ENCODE data around the gene DDC. TPM values are rescaled to one million over a fixed set of nuclear protein-coding genes. Genes with fewer than 3 reads are reported as not detected.

The DDC gene
- total and polyA plus RNA-seq, 4 donors, result 0.23 to 3.1 (median 1.6) TPM

- peaks cover 0 to 16% (median 4%) of the 10 kb centered on the region in 5 donors for H3K4me1 ChIP-seq (ENCODE audit: control insufficient read depth in 5 of 5, insufficient read depth in 5 of 5, low read length in 5 of 5)
- no peak overlapping the region for H3K9ac ChIP-seq (ENCODE audit: insufficient read depth in 1 of 2, low read length in 2 of 2)
- peak overlapping the region in 1 of 2 donors; percentile 77 for H3K27ac ChIP-seq (ENCODE audit: low read depth in 1 of 2, low read length in 1 of 2)
- no peak for ATAC-seq (ENCODE audit: insufficient read depth, low FRiP score)
- TF ChIP-seq CTCF (IDR thresholded peaks at IDR 0.05; ENCODE audit: control extremely low read depth, extremely low read depth), result no peak
- WGBS, 2 donors, result 60 to 66% methylated on average over 6 of the region's 6 CpGs
- H3K9me3 ChIP-seq (ENCODE audit: control insufficient read depth in 4 of 4, insufficient read depth in 3 of 4, low read length in 3 of 4), result no peaks in the 10 kb centered on the region
- no peaks in the 10 kb centered on the region for H3K36me3 ChIP-seq (ENCODE audit: control insufficient read depth in 4 of 4, insufficient read depth in 4 of 4, low read length in 4 of 4)
- H3K27me3 ChIP-seq (ENCODE audit: control insufficient read depth in 3 of 3, insufficient read depth in 3 of 3, low read length in 2 of 3), result no peaks in the 10 kb centered on the region
- DNase-seq, result no peak
- no peak overlapping the region for H3K4me3 ChIP-seq
Observed at GRCh38 chr7:50496569-50496968, 68.6 kb downstream of the DDC start.

- Histone ChIP-seq H3K27ac (ENCODE audit: low read depth in 1 of 2, low read length in 1 of 2) (no peak overlapping the region), H3K27me3 (ENCODE audit: control insufficient read depth in 3 of 3, insufficient read depth in 3 of 3, low read length in 2 of 3) (no peaks in the 10 kb centered on the region), H3K4me3 (no peak overlapping the region), H3K9ac (ENCODE audit: insufficient read depth in 1 of 2, low read length in 2 of 2) (no peak overlapping the region), H3K9me3 (ENCODE audit: control insufficient read depth in 4 of 4, insufficient read depth in 3 of 4, low read length in 3 of 4) (no peaks in the 10 kb centered on the region), H3K4me1 (ENCODE audit: control insufficient read depth in 5 of 5, insufficient read depth in 5 of 5, low read length in 5 of 5) (peaks cover 0 to 16% (median 4%) of the 10 kb centered on the region in 5 donors), H3K36me3 (ENCODE audit: control insufficient read depth in 4 of 4, insufficient read depth in 4 of 4, low read length in 4 of 4) (no peaks in the 10 kb centered on the region)
- TF ChIP-seq CTCF (IDR thresholded peaks at IDR 0.05; ENCODE audit: control extremely low read depth, extremely low read depth), result no peak
- DNase-seq (no peak), ATAC-seq (ENCODE audit: insufficient read depth, low FRiP score) (no peak)
- 62 to 70% methylated on average over 3 of the region's 3 CpGs for whole genome bisulfite sequencing, 2 donors
Observed at GRCh38 chr7:50495746-50496145, 69.5 kb downstream of the DDC start.

GRCh38 chr7:50492770-50493519 lies 72.3 kb downstream of the DDC start:
- H3K9ac ChIP-seq (ENCODE audit: insufficient read depth in 1 of 2, low read length in 2 of 2), result no peak overlapping the region
- H3K27ac ChIP-seq (ENCODE audit: low read depth in 1 of 2, low read length in 1 of 2), result no peak overlapping the region
- H3K4me3 ChIP-seq, result no peak overlapping the region
- WGBS, 2 donors, result 93 to 95% methylated on average over 30 of the region's 30 CpGs
- no peaks in the 10 kb centered on the region for H3K9me3 ChIP-seq (ENCODE audit: control insufficient read depth in 4 of 4, insufficient read depth in 3 of 4, low read length in 3 of 4)
- H3K27me3 ChIP-seq (ENCODE audit: control insufficient read depth in 3 of 3, insufficient read depth in 3 of 3, low read length in 2 of 3), result no peaks in the 10 kb centered on the region
- H3K4me1 ChIP-seq (ENCODE audit: control insufficient read depth in 5 of 5, insufficient read depth in 5 of 5, low read length in 5 of 5), result peaks cover 0 to 13% (median 4%) of the 10 kb centered on the region in 5 donors
- H3K36me3 ChIP-seq (ENCODE audit: control insufficient read depth in 4 of 4, insufficient read depth in 4 of 4, low read length in 4 of 4), result no peaks in the 10 kb centered on the region
- no peak for TF ChIP-seq CTCF (IDR thresholded peaks at IDR 0.05; ENCODE audit: control extremely low read depth, extremely low read depth)
- ATAC-seq (ENCODE audit: insufficient read depth, low FRiP score) (no peak), DNase-seq (no peak)
